Measurements from ENCODE around the gene BCR.

DNA sequence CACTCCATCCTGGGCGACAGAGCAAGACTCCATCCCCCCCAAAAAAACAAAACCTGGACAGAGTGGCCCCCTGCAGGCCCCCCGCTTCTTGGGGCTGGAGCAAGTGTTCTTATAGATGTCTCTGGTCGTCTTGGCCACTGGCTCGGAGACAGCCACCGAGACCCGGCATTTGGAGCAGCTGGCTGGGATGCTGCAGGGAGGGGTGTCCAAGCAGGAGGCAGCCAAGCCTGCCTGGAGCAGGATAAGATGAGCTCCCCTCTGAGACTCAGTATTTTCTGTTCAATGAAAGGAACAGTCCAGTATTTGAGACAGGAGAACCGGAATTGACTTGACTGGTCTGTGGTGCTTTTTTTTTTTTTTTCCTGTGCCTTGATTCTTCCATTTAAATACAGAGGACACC lies 44.5 kb downstream of the BCR start:
- TF ChIP-seq, protein P1, sequence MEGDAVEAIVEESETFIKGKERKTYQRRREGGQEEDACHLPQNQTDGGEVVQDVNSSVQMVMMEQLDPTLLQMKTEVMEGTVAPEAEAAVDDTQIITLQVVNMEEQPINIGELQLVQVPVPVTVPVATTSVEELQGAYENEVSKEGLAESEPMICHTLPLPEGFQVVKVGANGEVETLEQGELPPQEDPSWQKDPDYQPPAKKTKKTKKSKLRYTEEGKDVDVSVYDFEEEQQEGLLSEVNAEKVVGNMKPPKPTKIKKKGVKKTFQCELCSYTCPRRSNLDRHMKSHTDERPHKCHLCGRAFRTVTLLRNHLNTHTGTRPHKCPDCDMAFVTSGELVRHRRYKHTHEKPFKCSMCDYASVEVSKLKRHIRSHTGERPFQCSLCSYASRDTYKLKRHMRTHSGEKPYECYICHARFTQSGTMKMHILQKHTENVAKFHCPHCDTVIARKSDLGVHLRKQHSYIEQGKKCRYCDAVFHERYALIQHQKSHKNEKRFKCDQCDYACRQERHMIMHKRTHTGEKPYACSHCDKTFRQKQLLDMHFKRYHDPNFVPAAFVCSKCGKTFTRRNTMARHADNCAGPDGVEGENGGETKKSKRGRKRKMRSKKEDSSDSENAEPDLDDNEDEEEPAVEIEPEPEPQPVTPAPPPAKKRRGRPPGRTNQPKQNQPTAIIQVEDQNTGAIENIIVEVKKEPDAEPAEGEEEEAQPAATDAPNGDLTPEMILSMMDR (conservative IDR thresholded peaks at IDR 0.05; ENCODE audit: low read depth, low read length), result no peak
- no peak for TF ChIP-seq POLR2A (IDR thresholded peaks at IDR 0.05; ENCODE audit: low read depth, low read length)
- TF ChIP-seq FOS (IDR thresholded peaks at IDR 0.05; ENCODE audit: low read depth, low read length), result no peak
- TF ChIP-seq RFX5 (IDR thresholded peaks at IDR 0.05; ENCODE audit: low read depth, low read length), result no peak
- no peak for TF ChIP-seq BHLHE40 (IDR thresholded peaks at IDR 0.05; ENCODE audit: low read depth, low read length)
- TF ChIP-seq RAD21 (IDR thresholded peaks at IDR 0.05; ENCODE audit: low read length), result no peak
- no peak for TF ChIP-seq NFE2L2 (IDR thresholded peaks at IDR 0.05; ENCODE audit: low read depth, low read length)
- TF ChIP-seq MAZ (IDR thresholded peaks at IDR 0.05; ENCODE audit: borderline replicate concordance, low read depth, low read length), result no peak
- no peak for TF ChIP-seq RCOR1 (IDR thresholded peaks at IDR 0.05; ENCODE audit: insufficient replicate concordance, low read length)

Measured in IMR-90 (cell line).